Mesendoderm (in vitro differentiated cells): ENCODE measurements around the gene IRX4.

Experiments used
- DNase-seq: peaks from one replicate; pipeline ENCODE4 v3.0.0; 2013
- H2AK5ac ChIP-seq: 2 replicates; pipeline ENCODE4 v1.6.1; 2013; ENCODE audit warnings: low read length, inconsistent platforms
- H2BK120ac ChIP-seq: 2 replicates; pipeline ENCODE4 v1.6.1; 2013; ENCODE audit warnings: low read depth, mild to moderate bottlenecking, low read length, moderate library complexity, mixed read lengths
- H2BK15ac ChIP-seq: replicated peaks from 2 replicates; pipeline ENCODE4 v1.6.1; 2013; ENCODE audit warnings: low read depth, mild to moderate bottlenecking, moderate library complexity
- H2BK5ac ChIP-seq: 2 replicates; pipeline ENCODE4 v1.6.1; 2013; ENCODE audit warnings: low read length, inconsistent platforms
- H3K18ac ChIP-seq: 2 replicates; pipeline ENCODE4 v1.6.1; 2013; ENCODE audit warnings: mild to moderate bottlenecking, low read length, mixed read lengths
- H3K23ac ChIP-seq: one replicate; pipeline ENCODE4 v1.6.1; 2013; ENCODE audit warnings: low read length
- H3K27ac ChIP-seq: 2 replicates; pipeline ENCODE4 v1.5.1; 2013; ENCODE audit warnings: low read depth, mild to moderate bottlenecking, inconsistent platforms, low read length, moderate library complexity
- H3K27me3 ChIP-seq: 2 replicates; pipeline ENCODE4 v1.6.1; 2013; ENCODE audit warnings: low read length, control low read depth, mild to moderate bottlenecking, inconsistent platforms; ENCODE audit not compliant: insufficient read depth, poor library complexity
- H3K36me3 ChIP-seq: 2 replicates; pipeline ENCODE4 v1.6.1; 2013; ENCODE audit warnings: low read length, inconsistent platforms; ENCODE audit not compliant: control insufficient read depth, insufficient read depth
- H3K4ac ChIP-seq: one replicate; pipeline ENCODE4 v1.6.1; 2013; ENCODE audit warnings: low read depth, mild to moderate bottlenecking, low read length, moderate library complexity
- H3K4me1 ChIP-seq: 2 replicates; pipeline ENCODE4 v1.6.1; 2013; ENCODE audit warnings: low read depth, low read length, inconsistent platforms; ENCODE audit not compliant: control insufficient read depth
- H3K4me2 ChIP-seq: 2 replicates; pipeline ENCODE4 v1.6.1; 2013; ENCODE audit warnings: low read length
- H3K4me3 ChIP-seq: 2 replicates; pipeline ENCODE4 v1.5.1; 2013; ENCODE audit warnings: mild to moderate bottlenecking, low read length
- H3K56ac ChIP-seq: one replicate; pipeline ENCODE4 v1.6.1; 2013; ENCODE audit warnings: low read length
- H3K79me1 ChIP-seq: 2 replicates; pipeline ENCODE4 v1.6.1; 2013; ENCODE audit warnings: low read length, inconsistent platforms
- H3K79me2 ChIP-seq: 2 replicates; pipeline ENCODE4 v1.6.1; 2013; ENCODE audit warnings: mild to moderate bottlenecking, low read length; ENCODE audit not compliant: control insufficient read depth, insufficient read depth
- H3K9ac ChIP-seq: 2 replicates; pipeline ENCODE4 v1.6.1; 2013; ENCODE audit warnings: low read length, inconsistent platforms
- H4K5ac ChIP-seq: one replicate; pipeline ENCODE4 v1.6.1; 2013; ENCODE audit warnings: low read length
- H4K8ac ChIP-seq: one replicate; pipeline ENCODE4 v1.6.1; 2013; ENCODE audit warnings: low read depth, mild to moderate bottlenecking, control low read depth, low read length, moderate library complexity
- WGBS: extraction: QIAGEN DNeasy Blood & Tissue Kit; methylation state at CpG from one replicate; pipeline ENCODE4 v1.1.7; 2013; ENCODE audit warnings: low lambda C conversion rate, missing lambda C conversion rate; ENCODE audit not compliant: insufficient coverage; ENCODE audit errors: extremely low coverage; 5-methylcytosine and 5-hydroxymethylcytosine counted together

The IRX4 gene

GRCh38 chr5:1897386-1897785 is 14.7 kb upstream of the IRX4 start:
- WGBS: no CpG with 5 or more reads among the region's 11 CpGs
- H3K79me1 ChIP-seq: no peaks in the 10 kb centered on the region
- no peak overlapping the region for H3K4me3 ChIP-seq
- no peak overlapping the region for H3K23ac ChIP-seq
- no peak overlapping the region for H2BK5ac ChIP-seq
- no peak overlapping the region for H3K9ac ChIP-seq
- DNase-seq: no peak
- H3K4ac ChIP-seq: no peak overlapping the region
- H4K8ac ChIP-seq: no peak overlapping the region
- no peaks in the 10 kb centered on the region for H3K27me3 ChIP-seq
- H3K56ac ChIP-seq: no peak overlapping the region
- no peaks in the 10 kb centered on the region for H3K79me2 ChIP-seq
- no peaks in the 10 kb centered on the region for H3K4me1 ChIP-seq
- H3K4me2 ChIP-seq: no peak overlapping the region
- H3K36me3 ChIP-seq: no peaks in the 10 kb centered on the region
- H2BK120ac ChIP-seq: no peak overlapping the region
- no peak overlapping the region for H2AK5ac ChIP-seq
- no peak overlapping the region for H3K18ac ChIP-seq
- no peak overlapping the region for H3K27ac ChIP-seq
- H4K5ac ChIP-seq: no peak overlapping the region
- no peak overlapping the region for H2BK15ac ChIP-seq

GRCh38 chr5:1896602-1897376 is 14.1 kb upstream of the IRX4 start:
- no peak overlapping the region for H2BK120ac ChIP-seq
- no peaks in the 10 kb centered on the region for H3K27me3 ChIP-seq
- no peaks in the 10 kb centered on the region for H3K79me2 ChIP-seq
- H3K4me2 ChIP-seq: no peak overlapping the region
- H2BK15ac ChIP-seq: no peak overlapping the region
- no peak overlapping the region for H3K4me3 ChIP-seq
- H3K79me1 ChIP-seq: no peaks in the 10 kb centered on the region
- H2BK5ac ChIP-seq: no peak overlapping the region
- H3K9ac ChIP-seq: no peak overlapping the region
- H3K4ac ChIP-seq: no peak overlapping the region
- H3K27ac ChIP-seq: no peak overlapping the region
- H3K56ac ChIP-seq: no peak overlapping the region
- peak overlapping the region; percentile 9 for H3K23ac ChIP-seq
- H4K8ac ChIP-seq: no peak overlapping the region
- no peaks in the 10 kb centered on the region for H3K36me3 ChIP-seq
- no peak overlapping the region for H4K5ac ChIP-seq
- WGBS: no CpG with 5 or more reads among the region's 21 CpGs
- no peak overlapping the region for H2AK5ac ChIP-seq
- no peaks in the 10 kb centered on the region for H3K4me1 ChIP-seq
- no peak overlapping the region for H3K18ac ChIP-seq
- DNase-seq: no peak

- no peak overlapping the region for H4K5ac ChIP-seq
- no peak overlapping the region for H3K56ac ChIP-seq
- H3K79me1 ChIP-seq: no peaks in the 10 kb centered on the region
- H2BK15ac ChIP-seq: no peak overlapping the region
- no peak overlapping the region for H3K4ac ChIP-seq
- H3K36me3 ChIP-seq: no peaks in the 10 kb centered on the region
- H3K18ac ChIP-seq: no peak overlapping the region
- no peak overlapping the region for H2AK5ac ChIP-seq
- no peak overlapping the region for H3K4me3 ChIP-seq
- H3K27ac ChIP-seq: no peak overlapping the region
- no peaks in the 10 kb centered on the region for H3K79me2 ChIP-seq
- no peak for DNase-seq
- H3K9ac ChIP-seq: no peak overlapping the region
- H3K27me3 ChIP-seq: no peaks in the 10 kb centered on the region
- no CpG with 5 or more reads among the region's 15 CpGs for WGBS
- H4K8ac ChIP-seq: no peak overlapping the region
- H3K23ac ChIP-seq: no peak overlapping the region
- no peak overlapping the region for H2BK5ac ChIP-seq
- no peak overlapping the region for H3K4me2 ChIP-seq
- no peak overlapping the region for H2BK120ac ChIP-seq
- no peaks in the 10 kb centered on the region for H3K4me1 ChIP-seq
Observed at GRCh38 chr5:1895739-1896420, 13.2 kb upstream of the IRX4 start.

GRCh38 chr5:1894243-1894642 is 11.5 kb upstream of the IRX4 start:
- H2AK5ac ChIP-seq: no peak overlapping the region
- no CpG with 5 or more reads among the region's 8 CpGs for WGBS
- no peaks in the 10 kb centered on the region for H3K36me3 ChIP-seq
- H3K4me1 ChIP-seq: no peaks in the 10 kb centered on the region
- no peak overlapping the region for H4K5ac ChIP-seq
- no peak overlapping the region for H3K4me2 ChIP-seq
- no peak overlapping the region for H3K4me3 ChIP-seq
- no peak overlapping the region for H3K18ac ChIP-seq
- H3K23ac ChIP-seq: no peak overlapping the region
- H4K8ac ChIP-seq: no peak overlapping the region
- no peaks in the 10 kb centered on the region for H3K79me2 ChIP-seq
- peak; percentile 39 for DNase-seq
- no peak overlapping the region for H3K4ac ChIP-seq
- H2BK15ac ChIP-seq: no peak overlapping the region
- H3K27ac ChIP-seq: no peak overlapping the region
- no peak overlapping the region for H3K56ac ChIP-seq
- H3K79me1 ChIP-seq: no peaks in the 10 kb centered on the region
- no peak overlapping the region for H2BK120ac ChIP-seq
- no peak overlapping the region for H3K9ac ChIP-seq
- H3K27me3 ChIP-seq: no peaks in the 10 kb centered on the region
- H2BK5ac ChIP-seq: no peak overlapping the region

- Histone ChIP-seq H3K36me3 (no peaks in the 10 kb centered on the region), H3K4me3 (no peak overlapping the region), H4K5ac (no peak overlapping the region), H2BK5ac (no peak overlapping the region), H3K18ac (no peak overlapping the region), H3K79me2 (no peaks in the 10 kb centered on the region), H2BK15ac (no peak overlapping the region), H2AK5ac (no peak overlapping the region), H3K27ac (no peak overlapping the region), H3K4me2 (no peak overlapping the region), H3K4me1 (no peaks in the 10 kb centered on the region), H3K23ac (no peak overlapping the region), H3K27me3 (no peaks in the 10 kb centered on the region), H3K56ac (no peak overlapping the region), H3K79me1 (no peaks in the 10 kb centered on the region), H4K8ac (no peak overlapping the region), H3K9ac (no peak overlapping the region), H3K4ac (no peak overlapping the region), H2BK120ac (no peak overlapping the region)
- no CpG with 5 or more reads among the region's 10 CpGs for WGBS
- no peak for DNase-seq
Observed at GRCh38 chr5:1893754-1894153, 11.0 kb upstream of the IRX4 start.
